Endometrial microvascular endothelial cells (primary cell): ENCODE measurements around the gene PTPRT. TPM values are rescaled to one million over a fixed set of nuclear protein-coding genes. Genes with fewer than 3 reads are reported as not detected.

Experiments
- in situ Hi-C: cut with HindIII; loops from 2 replicates; pipeline ENCODE4 v1.10.0; 2017; ENCODE audit warnings: low sequenced_read_pairs, low pct_unique_long_range_greater_than_20kb; ENCODE audit errors: inconsistent ontology term
- total RNA-seq: library from RNA; depleted of rRNA; stranded (reverse); fragments of >200 nt; gene quantifications from one replicate; pipeline ENCODE4 v1.2.3, GENCODE V29; 2015; ENCODE audit errors: inconsistent ontology term

Gene PTPRT
- total RNA-seq, 1 donor from 2014 or later = not detected

DNA sequence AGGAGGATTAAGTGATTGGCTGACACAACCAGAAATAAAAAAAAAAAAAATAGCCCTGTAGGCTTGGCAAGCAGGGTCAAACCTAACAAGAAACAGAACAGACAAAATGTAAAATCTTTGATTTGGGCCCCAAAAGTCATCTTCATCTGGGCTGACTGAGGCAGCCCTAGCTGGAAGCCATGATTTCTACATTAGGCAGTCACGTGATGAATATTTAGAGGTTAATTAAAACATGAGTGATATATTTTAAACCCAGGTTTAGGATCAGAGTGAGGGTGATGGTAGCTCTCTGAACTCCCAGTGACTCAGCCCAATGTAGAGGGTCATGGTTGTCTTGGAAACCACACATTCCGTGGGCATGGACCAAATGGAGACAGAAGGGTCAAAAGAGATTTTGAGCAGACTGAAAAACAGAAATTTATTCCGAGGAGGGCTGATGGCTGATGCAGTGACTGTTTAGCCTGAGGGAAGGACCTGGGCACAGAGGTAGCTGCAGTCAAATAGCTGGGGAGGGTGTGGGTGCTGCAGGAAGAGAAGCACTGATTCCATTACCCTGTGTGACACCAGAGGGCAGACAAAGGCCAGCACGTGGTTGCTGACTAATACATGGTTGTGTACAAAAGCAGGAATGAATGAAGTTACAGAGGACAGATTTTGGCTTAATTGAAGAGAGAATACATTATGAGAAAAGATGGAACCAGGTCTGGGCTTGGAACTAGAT, 998.4 kb downstream of the PTPRT start:
- in situ Hi-C loops = no loop called here

GRCh38 chr20:42190084-42190483, 999.6 kb downstream of the PTPRT start:
- in situ Hi-C loops = no loop called here

DNA sequence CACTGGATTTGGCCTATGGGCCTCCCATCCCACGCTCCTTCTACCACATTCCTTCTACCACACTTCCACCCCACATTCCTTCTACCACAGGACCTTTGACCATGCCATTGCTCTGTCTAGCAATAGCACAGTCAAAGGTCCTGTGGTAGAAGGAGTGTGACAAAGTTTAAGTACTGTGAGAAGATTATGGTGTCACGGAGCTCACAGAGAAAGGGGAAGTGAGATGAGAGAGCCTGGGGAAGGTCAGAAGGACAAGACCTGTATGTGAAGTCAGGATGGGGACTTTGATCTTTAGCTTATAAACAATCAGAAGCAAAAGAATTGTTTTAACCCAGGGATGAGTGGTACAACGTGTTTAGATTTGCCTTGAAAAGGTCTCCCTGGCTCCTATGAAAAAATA, 1003.4 kb downstream of the PTPRT start:
- in situ Hi-C loops = no loop called here

GRCh38 chr20:42183147-42183546, 1006.6 kb downstream of the PTPRT start:
- in situ Hi-C loops = no loop called here

DNA sequence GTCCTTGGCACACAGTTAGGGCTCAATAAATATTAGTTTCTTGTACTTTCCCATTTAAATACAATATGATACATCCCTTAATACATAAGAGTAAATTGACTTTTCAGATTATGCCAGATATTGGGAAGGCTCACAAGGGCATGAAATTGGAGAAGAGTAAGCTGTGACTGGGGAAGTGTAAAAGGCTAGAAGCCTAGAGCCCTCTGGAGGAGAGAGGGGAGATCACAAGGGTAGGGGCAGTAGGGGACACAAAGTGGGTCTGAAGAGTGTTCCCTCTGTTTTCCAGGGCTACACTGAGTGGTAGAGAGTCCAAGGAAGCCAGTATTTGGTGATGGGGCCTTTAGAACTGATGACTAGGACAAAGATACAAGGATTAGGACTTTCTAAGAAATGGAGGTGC, 1008.6 kb downstream of the PTPRT start:
- in situ Hi-C loops = no loop called here

DNA sequence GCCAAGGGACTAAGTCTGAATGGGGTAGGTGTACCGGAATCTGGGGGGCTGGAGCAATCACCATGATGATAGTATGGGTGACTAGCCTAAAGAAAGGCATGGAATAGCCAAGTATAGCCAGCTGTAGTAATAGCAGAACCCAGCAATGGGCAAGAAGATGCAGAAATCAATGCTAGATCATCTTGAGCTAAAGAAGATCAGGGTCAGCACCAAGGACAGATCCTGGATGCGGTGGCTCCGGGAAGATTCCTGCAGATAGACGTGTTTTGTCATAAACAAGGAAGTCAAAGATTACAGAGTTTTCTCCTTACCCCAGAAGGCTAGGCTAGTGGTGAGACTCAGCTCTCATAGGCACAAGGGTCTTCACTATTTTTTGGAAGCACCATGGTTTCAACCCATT, 1009.9 kb downstream of the PTPRT start:
- in situ Hi-C loops = no loop called here

DNA sequence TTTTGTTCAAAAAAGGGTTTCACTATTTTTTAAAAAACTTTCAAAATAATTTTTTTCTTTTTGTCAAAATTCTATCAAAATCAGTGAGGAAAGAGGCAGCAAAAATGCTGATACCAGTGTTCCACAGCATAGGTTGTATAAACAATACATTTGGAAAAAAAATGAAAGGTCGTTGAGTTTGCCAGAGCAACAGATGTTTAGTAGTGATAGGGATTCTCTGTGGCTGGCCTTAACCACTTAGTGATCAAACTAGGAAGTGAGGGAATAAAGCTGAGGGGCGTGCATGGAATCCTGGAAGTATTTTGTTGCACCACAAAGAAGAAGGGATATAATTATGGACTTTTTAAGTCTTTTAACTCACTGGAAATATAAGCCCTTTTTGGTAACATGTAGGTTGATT, 1016.3 kb downstream of the PTPRT start:
- in situ Hi-C loops = no loop called here

DNA sequence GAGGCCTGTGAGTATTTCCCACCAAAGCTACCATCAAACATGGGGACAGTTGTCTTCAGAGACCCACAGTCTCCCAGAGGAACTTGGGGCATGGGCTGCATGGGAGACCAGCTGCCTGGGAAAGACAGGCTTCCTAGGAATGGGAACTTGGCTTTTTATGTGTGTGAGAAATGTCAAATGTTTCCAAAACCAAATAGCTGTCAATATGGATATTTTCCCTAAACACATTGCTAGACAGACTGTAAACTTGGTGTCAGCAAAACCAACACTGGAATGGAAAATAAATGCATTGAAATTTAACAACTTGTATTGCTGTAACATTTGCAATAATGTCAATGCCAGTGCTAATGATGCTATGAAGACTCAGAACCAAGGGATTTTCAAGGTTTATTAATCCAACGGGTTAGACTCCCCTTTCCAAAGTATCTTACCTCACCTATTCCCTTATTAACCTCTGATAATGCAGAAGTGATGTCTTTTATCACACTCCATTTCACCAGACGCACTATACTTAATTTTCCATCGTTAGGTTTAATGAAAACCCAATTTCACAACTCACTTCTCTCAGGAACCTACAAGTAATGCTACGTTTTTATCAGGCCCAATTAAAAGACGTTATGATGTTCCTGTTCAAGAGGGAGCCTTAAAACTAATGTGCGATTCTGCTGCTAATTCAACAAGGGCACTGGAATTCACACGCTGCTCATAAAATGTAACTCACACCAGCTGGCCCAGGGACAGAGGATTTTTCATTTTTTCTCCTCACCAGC, 1025.4 kb downstream of the PTPRT start:
- in situ Hi-C loops = no loop called here

GRCh38 chr20:42161228-42161829, 1028.4 kb downstream of the PTPRT start:
- in situ Hi-C loops = no loop called here

DNA sequence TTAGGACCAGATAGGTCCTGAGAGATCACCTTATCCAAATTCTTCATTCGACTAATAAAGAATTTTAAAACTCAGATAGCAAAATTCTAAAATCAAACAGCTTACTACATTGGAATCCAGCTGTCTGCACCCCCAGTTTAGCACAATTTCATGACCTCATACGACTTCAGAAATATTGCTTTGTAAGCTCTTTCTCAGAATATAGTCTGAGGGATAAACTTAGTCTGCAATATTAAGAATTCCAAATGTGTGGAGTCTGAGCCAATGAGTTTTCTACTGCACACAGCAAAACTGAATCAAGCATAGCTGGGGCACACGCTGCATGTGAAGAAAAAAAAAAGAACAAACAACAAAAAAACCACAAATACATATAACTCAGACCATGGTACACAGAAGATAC, 1029.9 kb downstream of the PTPRT start:
- in situ Hi-C loops = no loop called here

- in situ Hi-C loops = no loop called here
These were observed 1031.4 kb downstream of the PTPRT start for GRCh38 chr20:42158272-42158671.

DNA sequence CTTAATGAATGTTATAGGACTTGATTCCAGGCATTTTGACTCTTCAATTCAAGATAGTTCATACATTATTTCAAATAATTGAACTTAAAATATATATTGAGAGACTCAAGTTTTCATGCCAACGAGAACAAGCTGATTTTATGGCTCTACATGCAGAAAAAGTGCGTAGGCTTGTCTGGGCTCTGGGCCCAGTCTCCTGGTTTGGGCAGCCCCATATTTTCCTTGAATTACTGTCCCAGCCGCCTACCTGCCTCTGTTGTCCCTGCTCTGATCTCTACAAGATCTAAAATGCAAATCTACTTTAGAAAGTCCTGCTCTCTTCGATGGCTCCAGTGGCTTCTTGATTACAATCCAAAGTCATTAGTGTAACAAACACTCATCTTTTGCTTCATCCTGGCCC, 1034.1 kb downstream of the PTPRT start:
- in situ Hi-C loops = no loop called here

GRCh38 chr20:42152575-42152974, 1037.1 kb downstream of the PTPRT start:
- in situ Hi-C loops = no loop called here

DNA sequence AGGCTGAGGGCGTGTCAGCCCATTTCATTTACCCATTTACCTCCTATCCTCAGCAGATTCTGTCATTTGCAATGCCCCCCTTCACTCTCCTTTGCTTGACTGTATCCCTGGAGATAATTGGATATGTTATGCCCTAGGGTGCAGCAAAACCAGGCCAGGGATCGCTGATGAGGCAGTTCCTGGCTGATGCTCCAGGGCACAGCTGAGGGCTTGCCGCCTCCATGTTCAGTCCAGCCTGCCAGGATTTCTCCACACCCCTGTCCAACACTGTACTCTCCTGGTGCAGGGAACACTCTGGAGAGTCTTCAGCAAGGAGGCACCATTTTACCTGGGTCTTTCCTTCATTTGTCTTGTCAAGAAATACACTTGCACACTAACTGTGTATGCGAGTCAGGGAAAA, 1039.5 kb downstream of the PTPRT start:
- in situ Hi-C loops = no loop called here

DNA sequence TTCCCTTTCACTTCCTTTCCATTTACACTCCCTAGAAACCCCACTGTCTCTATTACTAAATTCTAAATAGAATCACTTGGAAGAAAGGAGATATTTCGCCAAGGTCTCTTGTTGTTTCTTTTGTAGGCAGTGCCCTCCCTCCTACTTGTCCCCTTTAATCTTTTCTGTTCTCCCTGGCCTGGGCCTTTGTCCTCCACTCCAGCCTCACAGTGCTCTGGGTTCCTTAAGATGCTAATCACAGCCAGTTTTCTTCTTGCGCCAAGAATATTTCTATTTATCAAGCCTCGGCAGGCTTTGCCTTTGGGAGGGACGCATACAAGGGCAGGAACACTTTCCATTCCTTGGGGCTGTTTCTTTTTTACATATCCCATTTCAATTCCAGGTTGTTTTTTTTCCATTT, 1051.0 kb downstream of the PTPRT start:
- in situ Hi-C loops = no loop called here

DNA sequence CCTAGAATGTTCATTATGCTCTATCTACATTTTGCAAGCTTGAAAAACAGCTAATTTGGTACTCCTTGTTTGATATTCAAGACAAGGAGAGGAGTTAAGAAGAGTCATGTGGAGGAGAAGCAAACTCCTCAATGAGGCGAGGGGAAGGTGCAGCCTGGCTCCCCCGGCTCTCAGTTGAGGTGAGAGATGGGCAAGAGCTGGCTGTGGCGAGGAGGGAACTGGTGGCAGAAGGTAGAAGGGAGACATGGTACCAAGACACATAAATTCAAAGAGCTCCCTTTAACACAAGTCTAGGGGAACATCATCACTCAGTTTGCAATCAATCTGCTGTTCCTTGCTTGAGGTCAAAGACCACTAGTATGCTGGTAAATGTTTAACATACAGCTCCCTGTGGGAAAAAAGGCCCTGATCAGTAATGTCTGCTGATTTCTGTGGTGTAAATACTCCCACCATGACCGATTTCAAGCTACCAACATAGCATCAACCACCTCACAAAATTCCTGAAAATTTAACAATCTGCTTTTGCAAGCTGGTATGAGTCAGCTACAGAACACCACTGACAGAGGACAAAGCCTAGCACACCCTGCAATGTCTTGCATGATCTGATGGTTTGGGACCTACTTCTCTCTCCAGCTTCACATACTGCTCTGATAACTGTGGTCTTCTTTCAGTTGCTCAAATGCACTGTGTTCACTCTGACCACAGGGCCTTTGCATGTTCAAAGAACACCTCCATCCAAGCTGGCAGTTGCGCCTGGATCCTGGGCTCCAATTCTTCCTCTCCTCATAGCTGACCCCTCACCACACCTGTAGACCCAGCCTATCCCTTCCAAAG, 1055.2 kb downstream of the PTPRT start:
- in situ Hi-C loops = no loop called here

GRCh38 chr20:42130810-42131596, 1058.7 kb downstream of the PTPRT start:
- in situ Hi-C loops = no loop called here

- in situ Hi-C loops = no loop called here
These were observed 1064.3 kb downstream of the PTPRT start for GRCh38 chr20:42125426-42125825.
